K562 treated with DMSO at 1 percent for 4 hours (cell line): ENCODE data around the gene HOXD8. TPM values are rescaled to one million over a fixed set of nuclear protein-coding genes. Genes with fewer than 3 reads are reported as not detected.

Experiments
- total RNA-seq: library from RNA; unstranded; fragments of 300-600 nt; gene quantifications from 2 replicates; pipeline ENCODE4 v1.2.3, GENCODE V29; 2022; ENCODE audit not compliant: insufficient read depth

HOXD8 gene
- not detected in 2 replicates for total RNA-seq

DNA sequence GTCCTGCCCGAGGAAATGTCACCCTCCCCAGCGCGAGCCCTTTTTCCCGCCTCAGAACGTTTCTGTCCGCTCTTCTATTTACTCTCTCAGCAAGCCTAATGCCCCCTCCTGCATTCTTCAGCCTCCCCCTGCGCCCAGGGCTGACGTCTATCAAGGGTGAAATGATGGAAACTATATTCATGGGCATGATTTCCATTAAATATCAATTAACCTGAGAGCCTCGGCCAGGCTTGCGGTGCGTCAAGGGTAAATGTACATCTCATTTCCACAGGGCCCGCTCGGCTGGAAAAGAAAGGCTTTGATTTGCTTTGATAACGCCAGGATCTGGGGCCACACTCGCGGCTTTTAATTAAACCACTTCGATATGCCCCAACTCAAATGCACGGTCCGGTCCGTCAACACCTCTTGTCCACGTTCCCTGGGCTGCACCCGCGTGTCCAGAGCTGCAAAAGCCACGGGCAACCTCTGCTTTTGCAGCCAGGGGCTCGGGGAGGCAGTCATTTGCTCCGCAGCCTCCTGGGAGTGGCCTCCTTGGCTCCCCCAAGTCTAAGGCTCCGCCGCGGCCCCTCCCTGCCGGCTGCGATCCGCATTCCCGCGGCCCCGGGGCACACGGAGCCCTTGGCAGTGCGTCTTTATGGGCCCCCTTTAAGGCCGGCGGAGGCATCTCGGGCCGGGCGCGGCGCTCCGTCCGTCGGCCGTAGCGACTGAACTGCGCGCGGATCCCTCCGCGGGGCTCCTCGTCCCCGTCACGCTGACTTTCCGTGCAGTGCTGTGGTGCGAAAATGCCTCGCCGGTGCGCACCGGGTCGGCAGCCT, at the start of gene HOXD8:
Gene HOXD8, plus strand, starts transcription at position 724 of the 815 bp plus-strand sequence. CDS start 662 bp downstream, outside the sequence.

DNA sequence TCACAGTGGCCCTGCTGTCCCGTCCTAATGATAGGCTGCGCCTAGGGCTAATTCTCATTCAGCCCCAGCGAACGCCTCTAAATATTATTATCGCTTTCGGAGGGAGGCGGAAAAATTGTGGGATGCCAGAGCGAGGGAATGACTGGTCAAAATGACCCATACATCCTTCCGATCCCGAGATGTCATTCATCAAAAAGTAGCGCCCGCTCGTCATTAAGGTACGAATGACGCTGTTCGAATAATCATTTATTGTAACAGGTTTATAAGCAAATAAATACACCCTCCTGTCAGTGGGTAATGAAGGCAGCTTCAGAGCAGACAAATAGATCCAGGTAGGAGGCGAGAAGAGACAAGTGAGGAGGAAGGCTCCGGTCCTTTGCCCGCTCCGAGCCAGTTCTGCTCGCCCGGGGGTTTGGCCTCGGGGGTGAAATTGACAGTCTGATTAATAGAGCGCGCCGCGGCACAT, 45.7 kb upstream of the HOXD8 start, which contains the start of gene EVX2:
Gene EVX2, minus strand, starts transcription at position 167 of the 466 bp plus-strand sequence. CDS start 186 bp downstream, outside the sequence.

DNA sequence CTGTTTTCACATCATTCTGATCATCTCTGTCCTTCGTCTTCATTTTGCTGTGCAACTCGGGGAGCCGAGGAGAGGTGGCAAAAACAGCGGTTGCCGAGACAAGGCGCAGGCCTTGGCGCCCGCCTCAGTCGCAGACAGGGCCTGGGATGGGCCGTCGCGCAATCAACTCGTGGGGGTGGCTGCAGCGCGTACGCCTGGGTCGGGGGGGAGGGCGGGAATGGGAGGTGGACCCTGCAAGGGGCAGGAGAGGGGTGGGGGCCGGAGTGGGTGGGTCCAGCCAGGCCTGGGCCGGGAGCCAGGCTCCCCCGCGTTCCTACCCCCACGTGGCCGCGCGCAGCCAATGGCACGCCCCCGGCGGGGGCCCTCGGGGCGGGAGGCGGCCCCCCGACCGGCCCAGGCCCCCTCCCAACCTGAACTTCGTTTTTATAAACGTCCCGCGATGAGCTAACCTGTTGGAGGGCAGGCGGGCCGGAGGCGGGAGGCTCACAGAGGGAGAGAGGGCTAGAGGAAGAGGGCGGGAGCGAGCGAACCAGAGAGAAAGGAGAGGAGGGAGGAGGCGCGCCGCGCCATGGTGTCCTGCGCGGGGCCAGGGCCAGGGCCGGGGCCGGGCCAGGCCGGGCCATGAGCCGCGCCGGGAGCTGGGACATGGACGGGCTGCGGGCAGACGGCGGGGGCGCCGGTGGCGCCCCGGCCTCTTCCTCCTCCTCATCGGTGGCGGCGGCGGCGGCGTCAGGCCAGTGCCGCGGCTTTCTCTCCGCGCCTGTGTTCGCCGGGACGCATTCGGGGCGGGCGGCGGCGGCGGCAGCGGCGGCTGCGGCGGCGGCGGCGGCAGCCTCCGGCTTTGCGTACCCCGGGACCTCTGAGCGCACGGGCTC, 37.0 kb upstream of the HOXD8 start, which contains the start of gene HOXD13:
Gene HOXD13, plus strand, starts transcription at position 452 of the 875 bp plus-strand sequence. Its CDS starts 170 bp downstream, at position 622.

DNA sequence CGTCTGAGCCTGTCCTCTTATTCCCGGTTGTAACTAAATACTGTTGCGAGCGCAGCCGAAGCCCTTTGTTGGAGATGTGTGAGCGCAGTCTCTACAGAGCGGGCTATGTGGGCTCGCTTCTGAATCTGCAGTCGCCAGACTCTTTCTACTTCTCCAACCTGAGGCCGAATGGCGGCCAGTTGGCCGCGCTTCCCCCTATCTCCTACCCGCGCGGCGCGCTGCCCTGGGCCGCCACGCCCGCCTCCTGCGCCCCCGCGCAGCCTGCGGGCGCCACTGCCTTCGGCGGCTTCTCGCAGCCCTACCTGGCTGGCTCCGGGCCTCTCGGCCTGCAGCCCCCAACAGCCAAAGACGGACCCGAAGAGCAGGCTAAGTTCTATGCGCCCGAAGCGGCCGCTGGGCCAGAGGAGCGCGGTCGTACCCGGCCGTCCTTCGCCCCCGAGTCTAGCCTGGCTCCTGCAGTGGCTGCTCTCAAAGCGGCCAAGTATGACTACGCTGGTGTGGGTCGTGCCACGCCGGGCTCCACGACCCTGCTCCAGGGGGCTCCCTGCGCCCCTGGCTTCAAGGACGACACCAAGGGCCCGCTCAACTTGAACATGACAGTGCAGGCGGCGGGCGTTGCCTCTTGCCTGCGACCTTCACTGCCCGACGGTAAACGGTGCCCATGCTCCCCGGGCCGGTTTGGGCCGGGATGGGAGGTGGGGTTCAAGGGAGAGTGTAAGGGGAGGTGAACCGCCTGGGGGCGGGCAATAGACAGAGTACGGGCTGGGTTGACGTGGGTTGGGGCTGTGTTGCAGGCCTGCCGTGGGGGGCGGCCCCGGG, 29.6 kb upstream of the HOXD8 start, which contains the start of gene HOXD12:
Gene HOXD12, plus strand, starts transcription at position 68 of the 819 bp plus-strand sequence. Its CDS starts 7 bp downstream, at position 75.

DNA sequence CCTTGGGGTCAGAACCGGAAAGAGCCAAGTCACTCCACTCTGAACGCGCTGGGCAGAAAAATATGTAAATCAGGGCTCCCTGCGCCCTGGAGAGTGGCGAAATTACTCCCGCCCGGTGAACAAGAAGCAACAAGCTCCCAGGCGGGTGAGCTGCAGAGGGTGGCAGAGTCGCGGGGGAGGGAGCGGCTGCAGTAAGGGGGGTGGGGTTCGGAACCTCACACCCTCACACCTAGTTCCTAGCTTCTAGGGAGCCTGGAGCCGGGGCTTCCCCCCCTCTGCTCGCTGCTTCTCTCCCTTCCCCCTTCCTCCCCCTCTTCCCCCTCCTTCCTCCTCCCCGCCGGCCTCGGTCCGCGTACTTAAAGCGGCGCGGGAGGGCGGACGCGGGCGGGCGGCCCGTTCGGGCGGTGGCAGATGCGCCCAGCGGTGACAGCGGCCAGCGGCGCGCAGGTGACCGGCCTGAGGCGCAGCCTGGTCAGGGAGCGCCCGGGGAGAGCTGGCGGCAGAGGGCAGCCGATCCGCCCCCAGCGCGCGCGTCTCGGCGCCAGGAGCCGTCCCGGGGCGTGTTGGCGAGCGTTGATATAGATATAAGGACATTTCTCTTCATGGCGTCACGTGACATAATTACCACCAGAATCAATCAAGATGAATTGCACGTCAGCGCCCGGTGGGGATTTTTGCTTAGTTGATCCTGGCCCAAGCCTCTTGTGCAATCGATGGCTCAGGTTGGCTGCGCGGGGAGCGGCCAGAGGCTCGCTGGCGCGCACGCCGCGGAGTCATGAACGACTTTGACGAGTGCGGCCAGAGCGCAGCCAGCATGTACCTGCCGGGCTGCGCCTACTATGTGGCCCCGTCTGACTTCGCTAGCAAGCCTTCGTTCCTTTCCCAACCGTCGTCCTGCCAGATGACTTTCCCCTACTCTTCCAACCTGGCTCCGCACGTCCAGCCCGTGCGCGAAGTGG, 22.6 kb upstream of the HOXD8 start, which contains the start of gene HOXD11:
Gene HOXD11, plus strand, starts transcription at position 700 of the 959 bp plus-strand sequence. Its CDS starts 76 bp downstream, at position 776.

DNA sequence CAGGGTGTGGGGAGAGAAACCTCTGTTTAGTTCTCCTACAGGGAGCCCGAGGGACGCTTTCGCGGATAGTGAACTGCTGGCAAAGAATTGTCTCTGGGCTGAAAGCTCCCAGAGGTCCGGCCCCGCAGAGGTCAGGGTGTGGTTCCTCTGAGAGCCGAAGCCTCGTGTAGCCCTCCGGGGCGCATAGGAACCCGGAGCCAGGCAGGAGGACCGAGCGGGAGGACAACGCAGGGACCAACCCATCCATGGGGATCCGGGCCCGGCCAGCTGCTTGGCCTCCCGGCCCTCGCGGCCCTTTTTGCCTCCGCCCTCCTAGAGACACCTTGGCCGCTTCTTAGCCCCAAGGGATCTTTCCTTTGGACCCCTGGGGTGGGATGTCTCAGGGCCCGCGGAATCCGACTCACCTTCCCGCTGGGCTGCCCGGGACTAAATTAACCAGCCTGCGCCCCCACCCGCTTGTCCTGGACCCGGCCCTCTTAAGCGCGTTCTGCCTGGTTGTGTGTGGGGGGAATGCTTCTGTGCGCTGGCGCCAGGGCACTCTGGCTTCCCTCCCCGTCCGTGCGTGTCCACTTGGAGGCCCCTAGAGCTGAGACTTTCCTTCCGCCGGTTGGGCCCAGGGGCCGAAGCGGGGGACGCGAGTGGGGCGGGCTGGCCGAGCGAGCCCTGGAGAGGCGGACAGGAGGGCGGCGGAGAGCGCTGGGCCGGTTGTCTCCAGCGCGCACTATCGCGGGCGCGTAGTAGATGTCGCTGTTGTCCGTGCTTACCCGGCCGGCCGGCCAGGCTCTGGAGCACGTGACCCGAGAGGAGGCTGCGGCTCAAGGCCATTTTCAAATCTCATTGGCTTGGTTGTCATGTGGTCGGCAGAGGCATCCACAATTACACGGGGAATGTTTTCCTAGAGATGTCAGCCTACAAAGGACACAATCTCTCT, 13.4 kb upstream of the HOXD8 start, which contains the start of gene HOXD10:
Gene HOXD10, plus strand, starts transcription at position 896 of the 931 bp plus-strand sequence. CDS start 56 bp downstream, outside the sequence.

DNA sequence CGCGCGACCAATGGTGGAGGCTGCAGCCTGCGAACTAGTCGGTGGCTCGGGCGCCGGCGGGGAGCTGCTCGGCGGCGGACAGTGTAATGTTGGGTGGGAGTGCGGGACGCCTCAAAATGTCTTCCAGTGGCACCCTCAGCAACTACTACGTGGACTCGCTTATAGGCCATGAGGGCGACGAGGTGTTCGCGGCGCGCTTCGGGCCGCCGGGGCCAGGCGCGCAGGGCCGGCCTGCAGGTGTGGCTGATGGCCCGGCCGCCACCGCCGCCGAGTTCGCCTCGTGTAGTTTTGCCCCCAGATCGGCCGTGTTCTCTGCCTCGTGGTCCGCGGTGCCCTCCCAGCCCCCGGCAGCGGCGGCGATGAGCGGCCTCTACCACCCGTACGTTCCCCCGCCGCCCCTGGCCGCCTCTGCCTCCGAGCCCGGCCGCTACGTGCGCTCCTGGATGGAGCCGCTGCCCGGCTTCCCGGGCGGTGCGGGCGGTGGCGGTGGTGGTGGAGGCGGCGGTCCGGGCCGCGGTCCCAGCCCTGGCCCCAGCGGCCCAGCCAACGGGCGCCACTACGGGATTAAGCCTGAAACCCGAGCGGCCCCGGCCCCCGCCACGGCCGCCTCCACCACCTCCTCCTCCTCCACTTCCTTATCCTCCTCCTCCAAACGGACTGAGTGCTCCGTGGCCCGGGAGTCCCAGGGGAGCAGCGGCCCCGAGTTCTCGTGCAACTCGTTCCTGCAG, 6.7 kb upstream of the HOXD8 start, which contains the start of gene HOXD9:
Gene HOXD9, plus strand, starts transcription at position 37 of the 728 bp plus-strand sequence. Its CDS starts 50 bp downstream, at position 87.

DNA sequence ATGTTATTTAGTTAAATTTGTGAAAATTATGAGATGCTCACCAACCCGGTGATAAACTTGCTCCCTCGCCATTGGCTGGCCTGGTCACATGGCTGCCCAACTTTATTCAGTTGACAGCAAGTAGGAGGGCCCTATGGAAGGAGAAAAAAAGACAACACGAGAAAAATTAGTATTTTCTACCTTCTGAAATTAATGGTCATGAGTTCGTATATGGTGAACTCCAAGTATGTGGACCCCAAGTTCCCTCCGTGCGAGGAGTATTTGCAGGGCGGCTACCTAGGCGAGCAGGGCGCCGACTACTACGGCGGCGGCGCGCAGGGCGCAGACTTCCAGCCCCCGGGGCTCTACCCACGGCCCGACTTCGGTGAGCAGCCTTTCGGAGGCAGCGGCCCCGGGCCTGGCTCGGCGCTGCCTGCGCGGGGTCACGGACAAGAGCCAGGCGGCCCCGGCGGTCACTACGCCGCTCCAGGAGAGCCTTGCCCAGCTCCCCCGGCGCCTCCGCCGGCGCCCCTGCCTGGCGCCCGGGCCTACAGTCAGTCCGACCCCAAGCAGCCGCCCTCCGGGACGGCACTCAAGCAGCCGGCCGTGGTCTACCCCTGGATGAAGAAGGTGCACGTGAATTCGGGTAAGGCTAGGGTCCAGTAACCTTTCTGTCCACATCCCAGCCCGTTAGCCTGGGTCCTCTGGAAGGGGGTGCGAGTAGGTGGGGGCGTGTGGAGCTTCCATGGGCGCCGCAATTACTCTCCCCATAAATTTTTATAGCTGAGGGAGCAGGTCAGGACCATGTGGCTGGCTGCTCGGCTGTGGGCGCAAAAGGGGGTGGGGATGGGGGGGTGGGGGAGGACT, 22.2 kb downstream of the HOXD8 start, which contains the start of gene HOXD4:
Gene HOXD4, plus strand, starts transcription at position 109 of the 846 bp plus-strand sequence. Its CDS starts 84 bp downstream, at position 193.

DNA sequence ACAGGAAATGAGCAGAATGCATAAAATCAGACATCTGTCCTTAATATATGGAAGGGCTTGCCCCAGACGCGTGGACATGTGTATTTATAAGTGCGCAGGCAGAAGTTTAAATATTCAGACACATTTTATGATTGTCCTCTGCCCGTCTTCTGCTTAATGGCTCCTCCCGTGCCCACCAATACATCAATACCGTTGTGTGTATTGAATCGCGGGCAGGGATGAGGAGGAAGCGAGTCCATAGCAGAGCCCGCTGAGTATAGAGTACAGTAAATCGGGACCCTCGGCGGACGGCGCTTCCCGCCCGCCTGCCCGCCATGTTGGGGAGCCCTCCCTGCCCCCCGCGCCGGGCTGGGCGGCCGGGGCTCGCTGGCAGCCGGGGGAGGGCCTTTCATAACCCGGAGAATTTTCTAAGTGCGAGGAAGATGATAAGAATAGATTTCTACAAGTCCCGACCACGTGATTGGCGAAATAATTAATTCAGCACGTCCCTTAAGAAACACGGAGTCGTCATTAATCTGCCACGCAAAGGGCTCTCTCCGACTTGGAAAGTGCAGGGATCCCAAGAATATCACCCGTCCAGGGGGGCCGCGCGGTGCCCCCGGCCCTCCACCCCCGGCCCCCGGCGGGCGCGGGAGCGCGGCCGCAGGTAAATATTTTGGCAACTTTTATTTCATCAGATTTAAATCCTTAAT, 27.4 kb downstream of the HOXD8 start, which contains the start of gene HOXD3:
Gene HOXD3, plus strand, starts transcription at position 501 of the 692 bp plus-strand sequence. CDS start 11,808 bp downstream, outside the sequence.

Other genes starting within 250 kb of the HOXD8 start
- gene LNPK, start 127.4 kb upstream of the HOXD8 start, total RNA-seq = 12.8 and 16.2 TPM in 2 replicates
- gene EVX2, start 45.7 kb upstream of the HOXD8 start, total RNA-seq = not detected in 2 replicates
- gene HOXD13, start 37.0 kb upstream of the HOXD8 start, total RNA-seq = not detected in 2 replicates
- gene HOXD12, start 29.9 kb upstream of the HOXD8 start, total RNA-seq = not detected in 2 replicates
- not detected in 2 replicates for gene HOXD11, start 22.4 kb upstream of the HOXD8 start, total RNA-seq
- not detected in 2 replicates for gene HOXD10, start 12.9 kb upstream of the HOXD8 start, total RNA-seq
- gene HOXD9, start 7.0 kb upstream of the HOXD8 start, total RNA-seq = not detected in 2 replicates
- gene HOXD4, start 21.8 kb downstream of the HOXD8 start, total RNA-seq = not detected in 2 replicates
- not detected in 2 replicates for gene HOXD3, start 27.6 kb downstream of the HOXD8 start, total RNA-seq
- gene HOXD1, start 59.0 kb downstream of the HOXD8 start, total RNA-seq = not detected in 2 replicates
- gene MTX2, start 139.7 kb downstream of the HOXD8 start, total RNA-seq = 43.4 and 54.9 TPM in 2 replicates